ENCODE measurements around the gene TMEM47. TPM values are rescaled to one million over a fixed set of nuclear protein-coding genes. Genes with fewer than 3 reads are reported as not detected.

TMEM47 gene
- total RNA-seq, 1 donor from 2014 or later = 209 TPM

GRCh38 chrX:34585561-34585960 is 71.5 kb downstream of the TMEM47 start:
- DNase-seq (ENCODE audit: low read depth) = no peak

DNA sequence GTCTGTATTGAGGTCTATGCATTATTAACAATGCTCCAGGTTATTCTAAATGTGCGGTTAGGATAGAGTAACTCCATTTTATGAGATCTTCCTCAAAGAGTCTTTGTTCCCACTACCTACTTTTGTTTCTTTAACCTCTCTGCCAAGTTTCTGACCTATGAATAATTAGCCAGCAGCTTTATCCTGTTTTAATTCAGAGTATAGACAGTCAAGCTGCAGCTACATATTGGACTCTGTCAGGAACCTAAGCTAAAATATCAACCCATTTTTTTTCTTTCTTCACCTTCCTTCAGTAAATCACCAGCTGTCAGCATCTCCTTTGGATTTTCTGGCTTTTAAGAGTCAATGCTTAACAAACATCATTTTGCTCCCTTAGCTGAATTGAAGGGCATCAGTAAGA is 72.3 kb downstream of the TMEM47 start:
- peak; percentile 26 for DNase-seq (ENCODE audit: low read depth)

GRCh38 chrX:34580069-34580468 is 77.0 kb downstream of the TMEM47 start:
- DNase-seq (ENCODE audit: low read depth) = no peak

GRCh38 chrX:34578237-34578636 is 78.8 kb downstream of the TMEM47 start:
- peak; percentile 44 for DNase-seq (ENCODE audit: low read depth)
